ENCODE results near the gene PLA2G4E.

PLA2G4E gene

DNA sequence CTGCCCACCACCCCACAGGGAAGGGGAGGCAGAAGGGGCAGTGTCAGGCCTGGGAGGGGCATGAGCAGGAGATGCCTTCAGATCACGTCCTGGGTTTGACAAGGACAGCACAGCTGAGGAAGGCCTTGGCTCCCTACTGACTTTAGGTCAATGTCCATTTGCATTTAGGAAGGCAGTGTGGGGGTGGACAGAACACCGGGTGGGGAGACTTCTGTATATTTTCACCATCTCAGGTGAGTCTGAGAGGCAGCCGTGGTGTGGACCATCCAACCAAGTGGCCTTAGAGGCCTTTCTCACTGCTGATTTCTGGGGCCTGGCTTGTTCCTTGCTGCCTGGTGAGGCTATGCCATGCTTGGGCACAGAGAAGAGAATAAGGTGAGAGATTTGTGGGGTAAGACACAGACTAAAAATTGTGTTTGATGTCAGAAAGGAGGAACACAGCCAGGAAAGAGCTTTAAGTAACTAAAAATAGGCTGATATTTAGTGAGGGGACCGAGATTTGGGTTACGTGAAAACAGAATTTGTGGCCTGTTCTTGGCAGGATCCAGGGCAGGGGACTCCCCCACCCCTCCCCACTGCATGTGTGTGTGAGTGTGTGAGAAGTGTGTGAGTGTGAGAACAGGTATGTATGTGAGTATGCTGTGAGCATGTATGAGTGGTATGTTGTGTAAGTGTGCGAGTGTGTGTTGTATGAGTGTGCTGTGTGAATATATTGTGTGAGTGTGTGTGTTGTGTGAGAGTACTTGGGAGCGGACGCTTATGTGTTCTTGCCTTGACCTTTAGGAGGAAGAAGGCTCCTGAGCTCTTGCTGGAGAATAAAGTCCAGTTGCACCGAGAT lies 11.8 kb upstream of the PLA2G4E start:
- H3K9ac ChIP-seq (ENCODE audit: low read length), result no peak overlapping the region
- no peak overlapping the region for H3K4me3 ChIP-seq (ENCODE audit: low read length)
- H3K36me3 ChIP-seq (ENCODE audit: control insufficient read depth, insufficient read depth, low read length), result no peaks in the 10 kb centered on the region
- peaks cover 4% of the 10 kb centered on the region for H3K4me1 ChIP-seq (ENCODE audit: control insufficient read depth, insufficient read depth, low read length)
- no peaks in the 10 kb centered on the region for H3K27me3 ChIP-seq (ENCODE audit: control insufficient read depth, insufficient read depth, low read length)
- H3K9me3 ChIP-seq (ENCODE audit: control insufficient read depth, low read length), result no peaks in the 10 kb centered on the region

DNA sequence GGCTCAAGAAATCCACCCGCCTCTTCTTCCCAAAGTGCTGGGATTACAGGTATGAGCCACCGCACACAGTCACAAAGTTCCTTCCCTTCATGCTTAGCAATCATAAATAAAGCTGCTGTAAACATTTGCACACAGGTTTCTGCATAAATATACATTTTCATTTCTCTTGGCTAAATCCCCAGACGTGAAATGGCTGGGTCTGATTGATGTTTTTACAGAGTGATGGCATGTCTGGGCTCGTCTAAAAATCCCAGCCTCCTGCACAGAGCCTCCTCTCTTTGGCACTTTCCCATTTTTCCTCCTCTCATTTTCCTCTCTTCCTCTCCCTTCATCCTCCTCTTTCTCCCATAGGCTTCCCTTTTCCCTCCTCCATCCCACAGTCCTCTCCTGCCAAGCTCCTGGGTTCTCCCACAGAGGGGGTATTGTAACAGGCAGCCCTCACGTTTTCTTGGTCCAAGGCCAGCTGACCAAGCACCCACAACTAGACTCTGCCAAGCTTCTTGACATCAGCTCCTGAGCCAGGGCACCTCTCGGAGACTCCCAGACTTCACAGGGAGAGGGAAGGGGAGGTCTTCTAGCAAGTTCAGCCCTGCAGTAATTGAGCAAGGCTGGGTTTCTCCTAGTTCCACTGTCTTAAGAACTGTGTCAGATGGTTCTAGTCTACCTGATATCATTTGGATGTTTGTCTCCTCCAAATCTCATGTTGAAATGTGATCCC lies 10.5 kb upstream of the PLA2G4E start:
- Histone ChIP-seq H3K4me1 (ENCODE audit: control insufficient read depth, insufficient read depth, low read length) (no peaks in the 10 kb centered on the region), H3K9me3 (ENCODE audit: control insufficient read depth, low read length) (no peaks in the 10 kb centered on the region), H3K36me3 (ENCODE audit: control insufficient read depth, insufficient read depth, low read length) (no peaks in the 10 kb centered on the region), H3K4me3 (ENCODE audit: low read length) (no peak overlapping the region), H3K27me3 (ENCODE audit: control insufficient read depth, insufficient read depth, low read length) (no peaks in the 10 kb centered on the region), H3K9ac (ENCODE audit: low read length) (no peak overlapping the region)

DNA sequence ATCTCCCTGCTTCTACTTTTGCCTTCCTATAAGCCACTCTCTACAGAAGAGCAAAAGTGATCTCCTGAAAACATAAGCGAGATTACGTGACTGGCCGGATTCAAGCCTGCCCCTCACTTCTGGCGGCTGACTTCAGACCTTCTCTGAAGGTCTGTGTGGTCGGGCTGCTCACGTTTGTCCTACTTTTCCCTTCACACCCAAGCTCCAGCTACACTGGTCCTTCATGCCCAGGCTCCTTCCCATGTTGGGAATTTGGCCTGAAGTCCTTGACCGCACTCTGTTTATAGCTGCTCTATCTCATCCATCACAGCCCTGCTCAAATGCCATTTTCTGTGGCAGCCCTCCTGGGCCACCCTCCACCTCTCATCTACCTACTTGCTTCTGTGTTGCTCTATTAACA lies 6.7 kb upstream of the PLA2G4E start:
- Histone ChIP-seq H3K4me1 (ENCODE audit: control insufficient read depth, insufficient read depth, low read length) (no peaks in the 10 kb centered on the region), H3K9me3 (ENCODE audit: control insufficient read depth, low read length) (no peaks in the 10 kb centered on the region), H3K4me3 (ENCODE audit: low read length) (no peak overlapping the region), H3K36me3 (ENCODE audit: control insufficient read depth, insufficient read depth, low read length) (no peaks in the 10 kb centered on the region), H3K27me3 (ENCODE audit: control insufficient read depth, insufficient read depth, low read length) (no peaks in the 10 kb centered on the region), H3K9ac (ENCODE audit: low read length) (no peak overlapping the region)

DNA sequence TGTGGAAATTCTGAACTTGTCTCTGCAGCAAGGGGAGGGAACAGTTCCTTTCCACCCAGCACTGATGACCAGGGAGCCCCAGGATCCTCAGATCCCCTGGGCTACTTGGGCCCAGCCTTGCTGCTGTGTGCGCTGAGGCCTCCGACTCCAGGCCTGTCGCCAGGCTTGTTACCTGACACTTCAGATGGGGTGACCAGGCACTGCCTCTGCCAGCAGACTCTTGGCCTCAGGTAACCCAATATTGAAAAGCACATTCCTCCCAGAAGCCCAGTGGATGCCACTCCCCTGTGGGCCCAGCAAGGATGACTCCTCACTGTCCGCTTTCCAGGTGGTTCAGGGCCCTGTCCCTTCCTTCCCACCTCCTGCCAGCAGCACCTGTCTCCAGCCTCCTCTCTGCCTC lies 3.5 kb upstream of the PLA2G4E start:
- no peak overlapping the region for H3K9ac ChIP-seq (ENCODE audit: low read length)
- no peaks in the 10 kb centered on the region for H3K27me3 ChIP-seq (ENCODE audit: control insufficient read depth, insufficient read depth, low read length)
- no peak overlapping the region for H3K4me3 ChIP-seq (ENCODE audit: low read length)
- H3K4me1 ChIP-seq (ENCODE audit: control insufficient read depth, insufficient read depth, low read length), result no peaks in the 10 kb centered on the region
- H3K9me3 ChIP-seq (ENCODE audit: control insufficient read depth, low read length), result no peaks in the 10 kb centered on the region
- H3K36me3 ChIP-seq (ENCODE audit: control insufficient read depth, insufficient read depth, low read length), result no peaks in the 10 kb centered on the region

DNA sequence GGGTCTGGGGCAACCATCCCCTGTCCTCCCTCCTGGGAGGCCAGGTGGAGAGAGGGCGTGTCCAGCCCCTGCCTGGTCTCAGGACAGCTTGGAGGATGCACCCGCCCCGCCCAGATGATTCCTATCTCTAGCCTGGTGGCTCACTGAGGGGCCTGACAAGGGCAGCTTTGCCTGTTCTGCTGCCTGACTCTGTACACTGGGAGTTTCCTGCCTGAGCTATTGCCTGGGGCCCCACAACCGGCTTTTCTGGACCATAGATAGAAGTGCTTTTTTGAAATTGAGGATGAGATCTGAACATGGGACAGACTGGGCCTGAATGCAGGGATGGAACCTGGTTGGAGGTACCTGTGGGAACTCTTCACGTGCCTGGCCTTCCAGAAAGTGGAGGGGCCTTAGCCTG lies 751 bp upstream of the PLA2G4E start:
- H3K9me3 ChIP-seq (ENCODE audit: control insufficient read depth, low read length), result no peaks in the 10 kb centered on the region
- H3K36me3 ChIP-seq (ENCODE audit: control insufficient read depth, insufficient read depth, low read length), result no peaks in the 10 kb centered on the region
- H3K4me1 ChIP-seq (ENCODE audit: control insufficient read depth, insufficient read depth, low read length), result no peaks in the 10 kb centered on the region
- no peak overlapping the region for H3K9ac ChIP-seq (ENCODE audit: low read length)
- no peak overlapping the region for H3K4me3 ChIP-seq (ENCODE audit: low read length)
- H3K27me3 ChIP-seq (ENCODE audit: control insufficient read depth, insufficient read depth, low read length), result no peaks in the 10 kb centered on the region

DNA sequence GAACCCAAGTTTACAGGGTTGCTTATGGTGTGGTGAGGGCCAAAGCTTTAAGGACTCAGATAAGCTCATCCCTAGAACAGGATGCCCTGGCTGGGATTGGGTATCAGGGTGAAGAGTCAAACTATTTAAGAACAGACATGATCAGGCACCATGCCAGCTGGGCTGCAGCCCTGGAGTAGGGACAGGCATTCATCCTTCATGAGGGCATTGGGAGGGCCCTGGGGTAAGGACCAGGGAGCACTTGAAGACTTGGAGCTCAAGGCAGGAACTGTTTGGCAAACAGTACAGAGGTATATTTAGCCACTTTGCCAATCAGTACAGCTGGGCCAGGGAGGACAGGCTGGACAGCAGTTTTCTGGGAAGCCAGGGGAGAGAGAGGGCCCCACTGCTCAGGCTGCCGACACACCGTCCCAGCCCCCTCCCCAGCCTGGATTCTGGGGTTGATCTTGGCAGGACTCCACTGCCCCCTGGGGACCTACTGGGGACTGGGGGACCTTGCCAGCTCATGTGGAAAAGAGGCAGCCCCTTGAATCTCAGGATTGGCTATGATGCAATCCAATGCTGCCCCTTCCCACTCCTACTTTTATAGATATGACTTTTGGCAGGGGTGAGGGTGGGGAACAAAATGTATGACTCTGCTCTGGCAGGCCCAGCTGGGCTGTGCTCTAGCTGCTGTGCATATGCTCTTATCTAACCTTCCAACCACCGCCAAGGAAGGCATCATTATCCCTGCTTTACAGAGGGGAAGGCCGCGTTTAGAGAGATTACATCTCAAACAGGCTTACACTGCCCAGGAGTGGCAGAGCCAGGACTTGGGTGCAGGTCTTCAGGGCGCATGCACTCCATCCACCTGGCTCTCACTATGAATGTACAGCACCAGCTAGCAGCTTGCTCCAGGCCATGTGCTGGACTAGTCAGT lies 2.3 kb downstream of the PLA2G4E start:
- Histone ChIP-seq H3K36me3 (ENCODE audit: control insufficient read depth, insufficient read depth, low read length) (no peaks in the 10 kb centered on the region), H3K4me1 (ENCODE audit: control insufficient read depth, insufficient read depth, low read length) (no peaks in the 10 kb centered on the region), H3K9me3 (ENCODE audit: control insufficient read depth, low read length) (no peaks in the 10 kb centered on the region), H3K9ac (ENCODE audit: low read length) (no peak overlapping the region), H3K27me3 (ENCODE audit: control insufficient read depth, insufficient read depth, low read length) (no peaks in the 10 kb centered on the region), H3K4me3 (ENCODE audit: low read length) (no peak overlapping the region)

DNA sequence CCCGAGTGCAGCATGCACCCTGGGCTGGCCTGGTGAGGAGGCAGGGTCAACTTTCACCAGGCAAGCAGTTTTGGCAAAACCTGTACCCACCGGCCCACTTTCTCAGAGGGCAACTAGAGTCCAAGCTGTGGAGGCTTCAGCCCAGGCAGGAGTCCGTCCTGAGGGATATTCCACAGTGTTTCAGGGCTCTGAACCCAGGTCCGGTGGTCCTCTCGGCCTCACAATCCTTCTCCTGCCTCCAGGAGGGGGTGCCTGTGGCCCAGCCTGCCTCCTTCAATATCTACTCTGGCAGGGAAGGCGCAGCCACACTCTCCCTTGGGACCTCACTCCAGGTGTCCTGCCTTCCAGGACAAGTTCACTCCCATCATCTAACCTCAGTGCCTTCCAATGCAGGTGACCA lies 3.9 kb downstream of the PLA2G4E start:
- no peaks in the 10 kb centered on the region for H3K27me3 ChIP-seq (ENCODE audit: control insufficient read depth, insufficient read depth, low read length)
- H3K4me1 ChIP-seq (ENCODE audit: control insufficient read depth, insufficient read depth, low read length), result peaks cover 9% of the 10 kb centered on the region

DNA sequence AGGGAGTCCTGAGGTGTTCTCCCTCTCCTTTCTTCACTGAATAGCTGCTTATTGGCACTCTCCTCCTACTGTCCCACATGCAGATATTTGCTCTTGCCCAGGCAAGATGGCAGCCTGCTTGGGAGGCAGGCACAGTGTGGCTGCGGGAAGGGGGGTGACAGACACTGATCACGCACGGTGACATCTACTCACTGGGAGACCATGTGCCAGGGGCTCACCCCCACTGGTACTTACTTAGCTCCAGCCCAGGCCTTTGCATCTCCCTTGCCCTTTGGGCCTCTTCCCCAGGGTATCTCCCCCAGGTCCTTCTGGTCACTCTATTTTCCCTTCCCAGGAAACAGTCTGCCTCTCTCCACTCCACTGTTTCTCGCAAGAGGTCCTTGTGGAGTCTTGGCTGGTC lies 6.4 kb downstream of the PLA2G4E start:
- Histone ChIP-seq H3K36me3 (ENCODE audit: control insufficient read depth, insufficient read depth, low read length) (no peaks in the 10 kb centered on the region), H3K27me3 (ENCODE audit: control insufficient read depth, insufficient read depth, low read length) (no peaks in the 10 kb centered on the region), H3K9ac (ENCODE audit: low read length) (no peak overlapping the region), H3K4me3 (ENCODE audit: low read length) (no peak overlapping the region), H3K4me1 (ENCODE audit: control insufficient read depth, insufficient read depth, low read length) (peaks cover 9% of the 10 kb centered on the region), H3K9me3 (ENCODE audit: control insufficient read depth, low read length) (no peaks in the 10 kb centered on the region)

More for the DNA sequence above, 3.9 kb downstream of the PLA2G4E start:
- no peaks in the 10 kb centered on the region for H3K36me3 ChIP-seq (ENCODE audit: control insufficient read depth, insufficient read depth, low read length)
- H3K9ac ChIP-seq (ENCODE audit: low read length), result no peak overlapping the region
- H3K9me3 ChIP-seq (ENCODE audit: control insufficient read depth, low read length), result no peaks in the 10 kb centered on the region
- H3K4me3 ChIP-seq (ENCODE audit: low read length), result no peak overlapping the region

DNA sequence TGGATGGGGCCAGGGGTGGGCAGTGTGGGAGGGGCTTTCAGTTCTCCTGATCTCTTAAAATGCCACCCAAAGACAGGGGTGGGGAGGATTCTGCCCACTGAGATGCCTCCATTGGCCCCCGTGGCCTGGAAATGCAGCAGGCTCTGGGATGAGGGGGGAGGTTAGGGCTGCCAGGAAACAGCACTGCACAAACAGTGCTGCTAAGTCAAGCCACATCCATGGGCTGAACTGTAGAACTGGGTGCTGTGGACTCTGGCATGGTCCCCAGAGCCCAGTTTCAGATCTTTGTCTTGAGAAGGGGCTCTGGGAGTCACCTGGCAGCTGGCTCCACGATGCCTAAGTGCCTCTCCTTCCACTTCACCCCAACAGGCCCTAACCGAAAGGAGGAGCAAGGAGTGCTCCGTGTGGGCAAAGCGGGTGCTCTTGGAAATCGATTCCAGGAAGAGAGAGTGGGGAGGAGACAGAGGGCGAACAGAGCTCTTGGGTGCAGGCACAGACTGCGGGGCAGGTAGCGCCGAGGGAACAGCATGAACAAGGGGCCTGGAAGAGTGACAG lies 7.8 kb downstream of the PLA2G4E start:
- Histone ChIP-seq H3K9me3 (ENCODE audit: control insufficient read depth, low read length) (no peaks in the 10 kb centered on the region), H3K36me3 (ENCODE audit: control insufficient read depth, insufficient read depth, low read length) (no peaks in the 10 kb centered on the region), H3K9ac (ENCODE audit: low read length) (no peak overlapping the region), H3K4me3 (ENCODE audit: low read length) (no peak overlapping the region), H3K4me1 (ENCODE audit: control insufficient read depth, insufficient read depth, low read length) (peaks cover 9% of the 10 kb centered on the region), H3K27me3 (ENCODE audit: control insufficient read depth, insufficient read depth, low read length) (no peaks in the 10 kb centered on the region)

DNA sequence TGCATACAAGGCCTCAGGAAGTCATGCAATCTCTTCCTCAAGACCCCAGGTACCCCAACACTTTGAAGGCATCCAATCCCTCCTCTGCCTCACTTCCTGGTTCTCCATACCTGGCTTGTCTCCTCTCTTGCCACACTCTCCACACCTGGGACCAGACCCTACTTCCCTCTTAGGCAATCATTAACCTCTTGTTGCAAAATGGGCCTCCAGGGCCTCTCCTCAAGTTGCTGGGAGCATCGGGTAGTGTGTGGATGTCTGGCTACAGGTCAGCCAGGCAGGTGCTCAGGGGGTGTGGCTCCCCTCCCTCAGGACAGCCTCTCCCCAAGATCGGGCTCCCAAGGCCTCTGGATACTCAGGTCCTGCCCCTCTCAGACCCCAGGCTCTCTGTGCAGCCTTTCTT lies 8.6 kb downstream of the PLA2G4E start:
- peaks cover 9% of the 10 kb centered on the region for H3K4me1 ChIP-seq (ENCODE audit: control insufficient read depth, insufficient read depth, low read length)
- H3K36me3 ChIP-seq (ENCODE audit: control insufficient read depth, insufficient read depth, low read length), result no peaks in the 10 kb centered on the region

DNA sequence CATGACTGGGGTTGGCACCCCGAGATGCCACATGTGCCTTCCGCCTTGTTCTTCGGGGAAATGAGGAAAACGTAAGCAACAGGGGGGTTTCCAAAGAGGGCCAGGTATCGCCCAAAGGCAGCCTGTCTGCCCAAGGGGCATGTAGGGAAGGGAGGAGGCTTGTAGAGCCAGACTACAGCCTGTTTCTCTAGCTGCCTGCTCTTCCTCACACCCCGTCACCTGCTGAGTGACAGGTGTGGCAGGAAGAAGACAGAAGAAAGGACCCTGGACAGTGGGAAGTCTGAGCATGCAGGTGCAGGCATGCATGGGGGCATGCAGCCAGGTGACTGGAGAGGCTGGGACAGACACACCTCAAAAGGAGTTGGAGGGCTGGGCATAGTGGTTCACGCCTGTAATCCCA lies 9.8 kb downstream of the PLA2G4E start:
- no peak overlapping the region for H3K9ac ChIP-seq (ENCODE audit: low read length)
- no peaks in the 10 kb centered on the region for H3K27me3 ChIP-seq (ENCODE audit: control insufficient read depth, insufficient read depth, low read length)
- H3K4me3 ChIP-seq (ENCODE audit: low read length), result no peak overlapping the region
- H3K9me3 ChIP-seq (ENCODE audit: control insufficient read depth, low read length), result no peaks in the 10 kb centered on the region
- H3K36me3 ChIP-seq (ENCODE audit: control insufficient read depth, insufficient read depth, low read length), result no peaks in the 10 kb centered on the region
- H3K4me1 ChIP-seq (ENCODE audit: control insufficient read depth, insufficient read depth, low read length), result peaks cover 9% of the 10 kb centered on the region

More for the DNA sequence above, 8.6 kb downstream of the PLA2G4E start:
- Histone ChIP-seq H3K4me3 (ENCODE audit: low read length) (no peak overlapping the region), H3K9ac (ENCODE audit: low read length) (no peak overlapping the region), H3K27me3 (ENCODE audit: control insufficient read depth, insufficient read depth, low read length) (no peaks in the 10 kb centered on the region), H3K9me3 (ENCODE audit: control insufficient read depth, low read length) (no peaks in the 10 kb centered on the region)

Measured in mucosa of stomach (tissue), 1 donor.